Large intestine (tissue), 3 donors: Measurements from ENCODE around the gene CNTNAP3. TPM values are rescaled to one million over a fixed set of nuclear protein-coding genes. Genes with fewer than 3 reads are reported as not detected.
"Not testable (repeated sequence)": the region's sequence is repeated elsewhere in the genome, so short reads cannot be mapped to it uniquely, and the experiment has no call there.

ENCODE experiments used
- DNase-seq, 2 donors: peaks; one replicate each; pipeline versions ENCODE4 v3.0.0 to v3.0.0-alpha.2; 2013
- H3K27ac ChIP-seq: one replicate; pipeline ENCODE4 v1.5.1; 2013; ENCODE audit warnings: low read length
- H3K27me3 ChIP-seq: 2 replicates; pipeline ENCODE4 v1.6.1; 2013; ENCODE audit warnings: low read length; ENCODE audit not compliant: control insufficient read depth, insufficient read depth
- H3K36me3 ChIP-seq: 2 replicates; pipeline ENCODE4 v1.6.1; 2013; ENCODE audit warnings: low read length; ENCODE audit not compliant: control insufficient read depth, insufficient read depth
- H3K4me1 ChIP-seq: one replicate; pipeline ENCODE4 v1.6.1; 2013; ENCODE audit warnings: low read length; ENCODE audit not compliant: control insufficient read depth, insufficient read depth
- H3K4me3 ChIP-seq: one replicate; pipeline ENCODE4 v1.5.1; 2013; ENCODE audit warnings: low read length
- H3K9me3 ChIP-seq: one replicate; pipeline ENCODE4 v1.6.1; 2013; ENCODE audit warnings: mild to moderate bottlenecking, low read depth, low read length, moderate library complexity; ENCODE audit not compliant: control insufficient read depth
- WGBS: methylation state at CpG from one replicate; pipeline ENCODE4 v1.1.5; 2013; ENCODE audit warnings: low lambda C conversion rate; ENCODE audit not compliant: insufficient coverage; 5-methylcytosine and 5-hydroxymethylcytosine counted together
- polyA plus RNA-seq: library from polyadenylated mRNA; unstranded; fragments of 120-200 nt; gene quantifications from one replicate; pipeline ENCODE4 v1.2.1, GENCODE V29; 2013

The CNTNAP3 gene
- polyA plus RNA-seq, 1 donor: 3.4 TPM

- WGBS: 83% methylated on average over 1 of the region's 5 CpGs
- H3K9me3 ChIP-seq, H3K27ac ChIP-seq, H3K4me1 ChIP-seq, H3K36me3 ChIP-seq, H3K27me3 ChIP-seq, H3K4me3 ChIP-seq, DNase-seq: not testable (repeated sequence)
These were observed 259.1 kb downstream of the CNTNAP3 start for GRCh38 chr9:39028855-39029254.

- not testable (repeated sequence) for H3K4me3 ChIP-seq, H3K9me3 ChIP-seq, H3K27me3 ChIP-seq, H3K27ac ChIP-seq, H3K36me3 ChIP-seq, DNase-seq, H3K4me1 ChIP-seq
- WGBS: no CpG with 5 or more reads among the region's 7 CpGs
These were observed 259.8 kb downstream of the CNTNAP3 start for GRCh38 chr9:39028168-39028567.

- not testable (repeated sequence) for H3K27ac ChIP-seq, H3K4me3 ChIP-seq, H3K9me3 ChIP-seq, H3K27me3 ChIP-seq, H3K36me3 ChIP-seq, H3K4me1 ChIP-seq
- DNase-seq: peak in 1 of 2 donors; percentile 38
- 69% methylated on average over 2 of the region's 4 CpGs for WGBS
These were observed 261.9 kb downstream of the CNTNAP3 start for GRCh38 chr9:39025911-39026588.

Other genes with a start within 250 kb of the CNTNAP3 start
- 0.01 TPM for gene SPATA31A1, start 67.5 kb upstream of the CNTNAP3 start, polyA plus RNA-seq